OCI-LY1 (cell line): ENCODE measurements around the gene APOBEC2.

Experiments used
- H2AFZ ChIP-seq: fragments of 200-600 bp; sonication (generic), shearing (Covaris generic); 2 replicates; pipeline ENCODE4 v1.6.0; 2014; ENCODE audit warnings: antibody characterized with exemption, mild to moderate bottlenecking, low read length
- H3F3A ChIP-seq: fragments of 200-600 bp; sonication (generic), shearing (Covaris generic); 2 replicates; pipeline ENCODE4 v1.6.0; 2014; ENCODE audit warnings: mild to moderate bottlenecking, antibody characterized with exemption, low read length, moderate library complexity; ENCODE audit not compliant: insufficient read depth
- H3K27ac ChIP-seq: fragments of 200-600 bp; sonication (generic); 2 replicates; pipeline ENCODE4 v1.5.1; 2014; ENCODE audit warnings: low read length, mixed run types, mild to moderate bottlenecking, low read depth; ENCODE audit not compliant: poor library complexity, severe bottlenecking
- H3K27me3 ChIP-seq: fragments of 200-600 bp; sonication (generic); 2 replicates; pipeline ENCODE4 v1.6.0; 2014; ENCODE audit warnings: antibody characterized with exemption, mild to moderate bottlenecking, low read length, moderate library complexity; ENCODE audit not compliant: insufficient read depth
- H3K36me3 ChIP-seq: fragments of 200-600 bp; sonication (generic); 2 replicates; pipeline ENCODE4 v1.6.1; 2014; ENCODE audit warnings: mild to moderate bottlenecking, antibody characterized with exemption, low read length, moderate library complexity, mixed read lengths; ENCODE audit not compliant: insufficient read depth
- H3K4me1 ChIP-seq: fragments of 200-600 bp; sonication (generic); 2 replicates; pipeline ENCODE4 v1.5.1; 2014; ENCODE audit warnings: mild to moderate bottlenecking, low read length, moderate library complexity; ENCODE audit not compliant: insufficient read depth, severe bottlenecking
- H3K4me2 ChIP-seq: fragments of 200-600 bp; sonication (generic), shearing (Covaris generic); 2 replicates; pipeline ENCODE4 v1.6.1; 2014; ENCODE audit warnings: low read length
- H3K4me3 ChIP-seq: fragments of 200-600 bp; sonication (generic); 2 replicates; pipeline ENCODE4 v1.5.1; 2014; ENCODE audit warnings: low read length, low read depth, mild to moderate bottlenecking, mixed read lengths; ENCODE audit not compliant: poor library complexity, severe bottlenecking
- H3K79me2 ChIP-seq: fragments of 200-600 bp; shearing (Covaris generic); 2 replicates; pipeline ENCODE4 v1.6.1; 2016; ENCODE audit warnings: mixed run types, low read length, mixed read lengths; ENCODE audit not compliant: insufficient read depth
- H3K9ac ChIP-seq: fragments of 200-600 bp; sonication (generic), shearing (Covaris generic); 2 replicates; pipeline ENCODE4 v1.6.1; 2014; ENCODE audit warnings: mild to moderate bottlenecking, low read length, mixed read lengths
- H3K9me2 ChIP-seq: fragments of 200-600 bp; sonication (generic), shearing (Covaris generic); 2 replicates; pipeline ENCODE4 v1.6.1; 2014; ENCODE audit warnings: low read depth, mild to moderate bottlenecking, low read length, mixed read lengths
- H3K9me3 ChIP-seq: fragments of 200-600 bp; shearing (Covaris generic); 2 replicates; pipeline ENCODE4 v1.6.1; 2014; ENCODE audit warnings: low read length, mixed read lengths
- H4K20me1 ChIP-seq: fragments of 200-600 bp; sonication (generic), shearing (Covaris generic); 2 replicates; pipeline ENCODE4 v1.6.0; 2016; ENCODE audit warnings: mild to moderate bottlenecking, low read length; ENCODE audit not compliant: insufficient read depth
- EZH2 ChIP-seq: fragments of 200-600 bp; sonication (generic), shearing (Covaris generic); IDR thresholded peaks from 2 replicates; pipeline ENCODE4 v1.8.0; 2017; ENCODE audit warnings: borderline replicate concordance, mixed run types, mild to moderate bottlenecking, antibody characterized with exemption, low read length, moderate library complexity, mixed read lengths
- TF ChIP-seq, protein P1 (sequence below): fragments of 200-600 bp; sonication (generic), shearing (Covaris generic); IDR thresholded peaks from 2 replicates; pipeline ENCODE4 v1.5.1; 2017; ENCODE audit warnings: mild to moderate bottlenecking, antibody characterized with exemption, low read length, moderate library complexity, mixed read lengths

Gene APOBEC2

DNA sequence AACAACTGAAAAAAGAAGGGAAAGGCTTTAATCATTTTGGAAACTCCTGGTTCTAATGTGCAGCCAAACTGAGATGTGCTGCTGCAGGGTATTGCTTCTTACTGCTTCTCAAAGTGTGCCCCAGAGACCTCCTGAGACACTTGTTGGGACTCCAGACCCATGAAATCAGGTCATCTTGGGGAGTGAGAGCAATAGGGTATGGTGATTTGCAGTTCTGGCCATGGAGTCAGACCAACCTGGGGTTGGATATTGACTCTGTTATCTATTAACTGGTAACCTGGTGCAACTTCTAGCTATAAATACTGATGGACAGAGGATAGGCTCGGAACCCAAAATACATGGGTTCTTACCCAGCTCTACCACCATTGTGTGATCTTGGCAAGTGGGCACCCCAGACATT lies 6.9 kb upstream of the APOBEC2 start:
- H3K9me2 ChIP-seq, result no peaks in the 10 kb centered on the region
- H3K4me3 ChIP-seq, result no peak overlapping the region
- H3K79me2 ChIP-seq, result no peaks in the 10 kb centered on the region
- H3K4me1 ChIP-seq, result no peaks in the 10 kb centered on the region
- no peaks in the 10 kb centered on the region for H4K20me1 ChIP-seq
- H3K4me2 ChIP-seq, result no peak overlapping the region
- H2AFZ ChIP-seq, result no peak overlapping the region
- H3K36me3 ChIP-seq, result no peaks in the 10 kb centered on the region
- no peak overlapping the region for H3K27ac ChIP-seq
- H3K9ac ChIP-seq, result no peak overlapping the region
- no peaks in the 10 kb centered on the region for H3K27me3 ChIP-seq
- H3F3A ChIP-seq, result no peaks in the 10 kb centered on the region
- no peaks in the 10 kb centered on the region for H3K9me3 ChIP-seq
- TF ChIP-seq, protein P1, sequence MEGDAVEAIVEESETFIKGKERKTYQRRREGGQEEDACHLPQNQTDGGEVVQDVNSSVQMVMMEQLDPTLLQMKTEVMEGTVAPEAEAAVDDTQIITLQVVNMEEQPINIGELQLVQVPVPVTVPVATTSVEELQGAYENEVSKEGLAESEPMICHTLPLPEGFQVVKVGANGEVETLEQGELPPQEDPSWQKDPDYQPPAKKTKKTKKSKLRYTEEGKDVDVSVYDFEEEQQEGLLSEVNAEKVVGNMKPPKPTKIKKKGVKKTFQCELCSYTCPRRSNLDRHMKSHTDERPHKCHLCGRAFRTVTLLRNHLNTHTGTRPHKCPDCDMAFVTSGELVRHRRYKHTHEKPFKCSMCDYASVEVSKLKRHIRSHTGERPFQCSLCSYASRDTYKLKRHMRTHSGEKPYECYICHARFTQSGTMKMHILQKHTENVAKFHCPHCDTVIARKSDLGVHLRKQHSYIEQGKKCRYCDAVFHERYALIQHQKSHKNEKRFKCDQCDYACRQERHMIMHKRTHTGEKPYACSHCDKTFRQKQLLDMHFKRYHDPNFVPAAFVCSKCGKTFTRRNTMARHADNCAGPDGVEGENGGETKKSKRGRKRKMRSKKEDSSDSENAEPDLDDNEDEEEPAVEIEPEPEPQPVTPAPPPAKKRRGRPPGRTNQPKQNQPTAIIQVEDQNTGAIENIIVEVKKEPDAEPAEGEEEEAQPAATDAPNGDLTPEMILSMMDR, result no peak
- TF ChIP-seq EZH2, result no peak

GRCh38 chr6:41047306-41047705 lies 5.7 kb upstream of the APOBEC2 start:
- Histone ChIP-seq H3F3A (no peaks in the 10 kb centered on the region), H3K9ac (no peak overlapping the region), H3K36me3 (no peaks in the 10 kb centered on the region), H3K4me2 (no peak overlapping the region), H3K27me3 (no peaks in the 10 kb centered on the region), H3K9me3 (no peaks in the 10 kb centered on the region), H4K20me1 (no peaks in the 10 kb centered on the region), H3K79me2 (no peaks in the 10 kb centered on the region), H2AFZ (no peak overlapping the region), H3K4me3 (no peak overlapping the region), H3K27ac (no peak overlapping the region), H3K4me1 (peaks cover 11% of the 10 kb centered on the region), H3K9me2 (no peaks in the 10 kb centered on the region)
- no peak for TF ChIP-seq EZH2
- TF ChIP-seq, protein P1, result no peak

DNA sequence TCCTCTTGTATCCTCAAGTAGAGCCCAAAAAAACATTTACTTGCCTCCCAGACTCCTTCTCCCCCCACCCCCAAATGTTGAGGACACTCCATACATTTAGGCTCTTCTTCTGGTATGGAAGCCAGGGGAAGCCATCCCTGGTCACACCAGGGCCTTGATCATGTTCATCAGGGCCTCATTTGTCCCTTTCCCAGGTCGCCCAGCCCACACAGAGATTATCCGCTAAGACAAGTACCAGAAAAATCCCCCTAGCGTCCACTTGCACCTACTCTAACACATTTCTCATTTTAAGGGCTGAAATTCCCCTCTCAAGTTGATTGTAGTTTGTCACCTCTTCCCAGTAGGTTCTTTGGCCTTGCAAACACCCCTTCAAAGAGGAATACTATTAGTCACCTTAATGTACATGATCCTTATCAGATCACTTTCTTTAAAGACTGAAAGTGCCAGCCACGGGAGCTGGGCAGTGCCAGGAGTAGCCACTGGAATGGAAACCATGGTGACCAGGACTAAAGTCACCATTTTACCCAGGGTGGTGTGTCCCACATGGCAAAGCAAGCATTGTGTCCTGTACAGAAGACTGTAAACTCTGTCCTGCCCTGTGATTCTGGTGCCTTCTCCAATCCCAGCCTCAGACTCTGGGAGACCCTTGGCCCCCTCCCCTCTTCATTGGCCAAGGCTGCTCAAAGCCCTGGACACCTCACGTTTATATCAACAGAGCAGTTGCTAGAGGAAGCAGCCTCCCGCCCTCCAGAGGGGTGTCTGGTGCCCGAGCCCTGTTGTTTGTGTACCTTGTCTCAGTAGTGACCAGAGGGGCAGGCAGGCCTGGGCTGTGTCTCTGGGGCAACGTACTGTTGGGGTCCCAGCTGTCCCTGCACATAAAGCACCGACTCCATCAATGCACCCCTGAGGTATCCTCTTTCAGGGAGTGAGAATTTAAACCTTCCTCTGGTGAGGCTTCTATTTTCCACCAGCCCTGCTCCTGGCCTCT lies 5.0 kb upstream of the APOBEC2 start:
- H2AFZ ChIP-seq, result no peak overlapping the region
- TF ChIP-seq, protein P1, result no peak
- TF ChIP-seq EZH2, result no peak
- no peak overlapping the region for H3K9ac ChIP-seq
- H3K36me3 ChIP-seq, result no peaks in the 10 kb centered on the region
- H3K4me1 ChIP-seq, result peaks cover 19% of the 10 kb centered on the region
- H3K27me3 ChIP-seq, result no peaks in the 10 kb centered on the region
- no peaks in the 10 kb centered on the region for H3K9me3 ChIP-seq
- H3K79me2 ChIP-seq, result no peaks in the 10 kb centered on the region
- H3K4me2 ChIP-seq, result no peak overlapping the region
- H3K9me2 ChIP-seq, result no peaks in the 10 kb centered on the region
- H4K20me1 ChIP-seq, result no peaks in the 10 kb centered on the region
- H3F3A ChIP-seq, result no peaks in the 10 kb centered on the region
- H3K27ac ChIP-seq, result no peak overlapping the region
- H3K4me3 ChIP-seq, result no peak overlapping the region
